SK-N-SH treated with all-trans-retinoic acid at 6 μM for 48 hours (cell line): Measurements from ENCODE around the gene UBQLN2.

Source experiments
- CSDC2 ChIP-seq: fragments of 250-450 bp; sonication (Bioruptor Pico); IDR thresholded peaks from 2 replicates; pipeline ENCODE4 v1.5.0; 2020; ENCODE audit warnings: mild to moderate bottlenecking, moderate library complexity
- GLIS3 ChIP-seq: fragments of 250-450 bp; sonication (Bioruptor Pico); IDR thresholded peaks from 2 replicates; pipeline ENCODE4 v1.5.0; 2020; ENCODE audit warnings: mild to moderate bottlenecking, moderate library complexity
- OSR1 ChIP-seq: fragments of 250-450 bp; sonication (Bioruptor Pico); IDR thresholded peaks from 2 replicates; pipeline ENCODE4 v1.8.0; 2022; ENCODE audit warnings: moderate library complexity, mild to moderate bottlenecking, inconsistent platforms
- POU6F1 ChIP-seq: fragments of 250-450 bp; sonication (Bioruptor Pico); IDR thresholded peaks from 2 replicates; pipeline ENCODE4 v1.8.0; 2021; ENCODE audit warnings: low read depth, mild to moderate bottlenecking, moderate library complexity, borderline replicate concordance
- ZFP3 ChIP-seq: fragments of 250-450 bp; sonication (Bioruptor Pico); IDR thresholded peaks from 2 replicates; pipeline ENCODE4 v1.5.0; 2020; ENCODE audit warnings: mild to moderate bottlenecking, moderate library complexity
- ZFP30 ChIP-seq: fragments of 450-650 bp; formaldehyde crosslinking; IDR thresholded peaks from 2 replicates; pipeline ENCODE4 v1.5.0; 2022; ENCODE audit warnings: mild to moderate bottlenecking, moderate library complexity
- ZNF565 ChIP-seq: fragments of 450-650 bp; formaldehyde crosslinking; conservative IDR thresholded peaks from 2 replicates; pipeline ENCODE4 v1.5.0; 2020; ENCODE audit warnings: low read depth, mild to moderate bottlenecking, moderate library complexity
- TF ChIP-seq, protein P1 (sequence below): fragments of 250-450 bp; sonication (Bioruptor Pico); IDR thresholded peaks from 2 replicates; pipeline ENCODE4 v1.8.0; 2020; ENCODE audit warnings: mild to moderate bottlenecking, moderate library complexity, borderline replicate concordance
- TF ChIP-seq, protein P2 (sequence below): fragments of 250-450 bp; sonication (Bioruptor Pico); IDR thresholded peaks from 2 replicates; pipeline ENCODE4 v1.5.1; 2020; ENCODE audit warnings: low read depth, mild to moderate bottlenecking, moderate library complexity

- TF ChIP-seq, protein P1, sequence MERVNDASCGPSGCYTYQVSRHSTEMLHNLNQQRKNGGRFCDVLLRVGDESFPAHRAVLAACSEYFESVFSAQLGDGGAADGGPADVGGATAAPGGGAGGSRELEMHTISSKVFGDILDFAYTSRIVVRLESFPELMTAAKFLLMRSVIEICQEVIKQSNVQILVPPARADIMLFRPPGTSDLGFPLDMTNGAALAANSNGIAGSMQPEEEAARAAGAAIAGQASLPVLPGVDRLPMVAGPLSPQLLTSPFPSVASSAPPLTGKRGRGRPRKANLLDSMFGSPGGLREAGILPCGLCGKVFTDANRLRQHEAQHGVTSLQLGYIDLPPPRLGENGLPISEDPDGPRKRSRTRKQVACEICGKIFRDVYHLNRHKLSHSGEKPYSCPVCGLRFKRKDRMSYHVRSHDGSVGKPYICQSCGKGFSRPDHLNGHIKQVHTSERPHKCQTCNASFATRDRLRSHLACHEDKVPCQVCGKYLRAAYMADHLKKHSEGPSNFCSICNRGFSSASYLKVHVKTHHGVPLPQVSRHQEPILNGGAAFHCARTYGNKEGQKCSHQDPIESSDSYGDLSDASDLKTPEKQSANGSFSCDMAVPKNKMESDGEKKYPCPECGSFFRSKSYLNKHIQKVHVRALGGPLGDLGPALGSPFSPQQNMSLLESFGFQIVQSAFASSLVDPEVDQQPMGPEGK (CRISPR knock-in tag), result no peak
- TF ChIP-seq, protein P2, sequence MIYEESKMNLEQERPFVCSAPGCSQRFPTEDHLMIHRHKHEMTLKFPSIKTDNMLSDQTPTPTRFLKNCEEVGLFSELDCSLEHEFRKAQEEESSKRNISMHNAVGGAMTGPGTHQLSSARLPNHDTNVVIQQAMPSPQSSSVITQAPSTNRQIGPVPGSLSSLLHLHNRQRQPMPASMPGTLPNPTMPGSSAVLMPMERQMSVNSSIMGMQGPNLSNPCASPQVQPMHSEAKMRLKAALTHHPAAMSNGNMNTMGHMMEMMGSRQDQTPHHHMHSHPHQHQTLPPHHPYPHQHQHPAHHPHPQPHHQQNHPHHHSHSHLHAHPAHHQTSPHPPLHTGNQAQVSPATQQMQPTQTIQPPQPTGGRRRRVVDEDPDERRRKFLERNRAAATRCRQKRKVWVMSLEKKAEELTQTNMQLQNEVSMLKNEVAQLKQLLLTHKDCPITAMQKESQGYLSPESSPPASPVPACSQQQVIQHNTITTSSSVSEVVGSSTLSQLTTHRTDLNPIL (CRISPR knock-in tag), result no peak
- no peak for TF ChIP-seq ZFP30 (CRISPR knock-in tag)
- no peak for TF ChIP-seq ZFP3 (CRISPR knock-in tag)
- TF ChIP-seq OSR1, result no peak
- no peak for TF ChIP-seq ZNF565 (CRISPR knock-in tag)
- TF ChIP-seq GLIS3 (CRISPR knock-in tag), result no peak
- TF ChIP-seq POU6F1 (CRISPR knock-in tag), result no peak
- TF ChIP-seq CSDC2 (CRISPR knock-in tag), result no peak
These were observed 1.8 kb downstream of the UBQLN2 start for GRCh38 chrX:56564921-56565840.
